ENCODE measurements around the gene SGPP2. TPM values are rescaled to one million over a fixed set of nuclear protein-coding genes. Genes with fewer than 3 reads are reported as not detected.

Gene SGPP2
- total and polyA plus RNA-seq, 2 of the 4 experiments (the other 2 are of a cell fraction) = not detected

- ChIA-PET POLR2A (ENCODE audit: unreplicated experiment) (no interaction called here), CTCF (interaction anchor here (1.3 to 1.5 kb wide), 2 partner anchors 522 to 537 kb away, joined by 3 read pairs; no protein-coding TSS in a partner anchor)
- no peak overlapping the region for H3K23ac ChIP-seq (ENCODE audit: low read depth, low read length)
- DNase-seq = no peak
- ATAC-seq (ENCODE audit: low read depth) = no peak
- H3K27ac ChIP-seq (ENCODE audit: insufficient read depth, low read length) = no peak overlapping the region
- no peak overlapping the region for H3K4me2 ChIP-seq (ENCODE audit: low read depth, low read length)
- no peak overlapping the region for H2BK20ac ChIP-seq (ENCODE audit: low read depth, low read length)
- no peak overlapping the region for H3K18ac ChIP-seq (ENCODE audit: low read depth, low read length)
- no peak overlapping the region for H2BK120ac ChIP-seq (ENCODE audit: low read depth, low read length)
- H4K91ac ChIP-seq (ENCODE audit: insufficient read depth, low read depth, low read length) = no peak overlapping the region
- no peaks in the 10 kb centered on the region for H3K9me3 ChIP-seq (ENCODE audit: control insufficient read depth, insufficient read depth, low read length)
- no peaks in the 10 kb centered on the region for H3K79me1 ChIP-seq (ENCODE audit: low read depth in 1 of 2, low read length in 2 of 2)
- H2BK15ac ChIP-seq (ENCODE audit: low read depth, low read length) = no peak overlapping the region
- intact Hi-C loops (cut with micrococcal nuclease) = loop anchor here (1.0 kb wide), 1 partner anchor 243 kb away; no protein-coding TSS in a partner anchor
- H3K4me1 ChIP-seq (ENCODE audit: control insufficient read depth, insufficient read depth, low read length) = no peaks in the 10 kb centered on the region
- no peak overlapping the region for H3K9ac ChIP-seq (ENCODE audit: low read depth, low read length)
- no peaks in the 10 kb centered on the region for H3K36me3 ChIP-seq (ENCODE audit: control insufficient read depth, insufficient read depth, low read length)
- no TSS peak for BruUV-seq (replicated peaks)
- no peak overlapping the region for H3K14ac ChIP-seq (replicated peaks; ENCODE audit: low read depth, low read length)
- H3K4ac ChIP-seq (ENCODE audit: low read depth, low read length) = no peak overlapping the region
- no peak overlapping the region for H2AK5ac ChIP-seq (ENCODE audit: low read depth, low read length)
- no peaks in the 10 kb centered on the region for H4K20me1 ChIP-seq (ENCODE audit: insufficient read depth, low read length)
- H3K4me3 ChIP-seq (ENCODE audit: insufficient read depth, low read depth, low read length) = no peak overlapping the region
- no peak overlapping the region for H4K5ac ChIP-seq (ENCODE audit: low read depth, low read length)
- no peak overlapping the region for H4K8ac ChIP-seq (ENCODE audit: low read depth in 2 of 2, low read length in 2 of 2)
- H3K9me1 ChIP-seq (ENCODE audit: insufficient read depth, low read length) = no peaks in the 10 kb centered on the region; the same call in 1 of the 2 replicates
- no peak overlapping the region for H2AFZ ChIP-seq (replicated peaks; ENCODE audit: low read length, poor library complexity)
- H2BK5ac ChIP-seq (ENCODE audit: low read depth, low read length, poor library complexity, severe bottlenecking) = no peak overlapping the region
- in situ Hi-C loops (cut with MboI; ENCODE audit: low sequenced_read_pairs) = no loop called here
- dilution Hi-C loops (cut with HindIII; ENCODE audit: low sequenced_read_pairs, unreplicated experiment) = no loop called here
- WGBS, 2 experiments (ENCODE audit: extremely low coverage in 2 of 2, insufficient read length in 1 of 2) = no CpG with 5 or more reads among the region's 4 CpGs
- TF ChIP-seq USF2 (IDR thresholded peaks at IDR 0.05; ENCODE audit: low read depth, low read length) = no peak
- TF ChIP-seq MAZ (IDR thresholded peaks at IDR 0.05; ENCODE audit: borderline replicate concordance, low read depth, low read length) = no peak
- TF ChIP-seq CHD1 (IDR thresholded peaks at IDR 0.05; ENCODE audit: low read depth, low read length) = no peak
- TF ChIP-seq RAD21 (IDR thresholded peaks at IDR 0.05; ENCODE audit: low read length) = no peak
- TF ChIP-seq MXI1 (IDR thresholded peaks at IDR 0.05; ENCODE audit: borderline replicate concordance, low read depth, low read length) = no peak
- no peak for TF ChIP-seq MAFK (IDR thresholded peaks at IDR 0.05; ENCODE audit: low read depth, low read length)
- no peak for TF ChIP-seq SMC3 (IDR thresholded peaks at IDR 0.05; ENCODE audit: low read depth, low read length)
- no peak for TF ChIP-seq CTCF (conservative IDR thresholded peaks at IDR 0.05; ENCODE audit: low read depth, low read length)
- TF ChIP-seq ELK1 (IDR thresholded peaks at IDR 0.05; ENCODE audit: borderline replicate concordance, low read depth, low read length) = no peak
- TF ChIP-seq POLR2A (IDR thresholded peaks at IDR 0.05; ENCODE audit: low read depth, low read length) = no peak
- TF ChIP-seq RCOR1 (IDR thresholded peaks at IDR 0.05; ENCODE audit: insufficient replicate concordance, low read length) = no peak
- no peak for TF ChIP-seq BHLHE40 (IDR thresholded peaks at IDR 0.05; ENCODE audit: low read depth, low read length)
- TF ChIP-seq NFE2L2 (IDR thresholded peaks at IDR 0.05; ENCODE audit: low read depth, low read length) = no peak
- TF ChIP-seq FOS (IDR thresholded peaks at IDR 0.05; ENCODE audit: low read depth, low read length) = no peak
- TF ChIP-seq CEBPB (IDR thresholded peaks at IDR 0.05; ENCODE audit: low read depth, low read length) = no peak
- TF ChIP-seq RFX5 (IDR thresholded peaks at IDR 0.05; ENCODE audit: low read depth, low read length) = no peak
- H3K56ac ChIP-seq (ENCODE audit: extremely low read depth, insufficient read depth, low read length) = no peak overlapping the region
- H3K27me3 ChIP-seq (ENCODE audit: control insufficient read depth, insufficient read depth, low read length) = no peaks in the 10 kb centered on the region
- no peak overlapping the region for H2AK9ac ChIP-seq (replicated peaks; ENCODE audit: low read depth, low read length, poor library complexity)
Observed at GRCh38 chr2:222561151-222561550, 136.8 kb downstream of the SGPP2 start.

All from IMR-90 (cell line).